IMR-90 (cell line): Measurements from ENCODE around the gene GHR. TPM values are rescaled to one million over a fixed set of nuclear protein-coding genes. Genes with fewer than 3 reads are reported as not detected.

Experiments
- ATAC-seq: fragments of 200-7000 bp; cut with Tn5 transposase; 2 replicates; pipeline ENCODE4 v1.9.1; 2020; ENCODE audit warnings: low read depth, mild to moderate bottlenecking, moderate library complexity
- BruUV-seq: library from RNA; stranded (reverse); fragments of 400-500 nt; replicated peaks from 2 replicates; lab custom pipeline; 2021; lab: Mats Ljungman, UMichigan
- CTCF ChIA-PET: fragments of 300-600 bp; formaldehyde crosslinking; extraction: SDS; loops from one replicate; lab custom pipeline; 2021; ENCODE audit warnings: antibody characterized with exemption; lab: Yijun Ruan, JAX
- POLR2A ChIA-PET: fragments of 300-600 bp; sonication (Branson Sonifier 250); formaldehyde crosslinking; loops from one replicate; lab custom pipeline; 2022; ENCODE audit warnings: antibody characterized with exemption; ENCODE audit not compliant: unreplicated experiment; lab: Charles Lee
- DNase-seq: peaks from one replicate; pipeline ENCODE4 v3.0.0; 2013
- H2AFZ ChIP-seq: replicated peaks from 2 replicates; pipeline ENCODE3; 2013; ENCODE audit warnings: low read length, mild to moderate bottlenecking; ENCODE audit not compliant: poor library complexity
- H2AK5ac ChIP-seq: 2 replicates; pipeline ENCODE4 v1.6.1; 2013; ENCODE audit warnings: low read depth, low read length, inconsistent platforms
- H2AK9ac ChIP-seq: replicated peaks from 2 replicates; pipeline ENCODE3; 2013; ENCODE audit warnings: mild to moderate bottlenecking, low read depth, low read length, moderate library complexity; ENCODE audit not compliant: poor library complexity
- H2BK120ac ChIP-seq: 2 replicates; pipeline ENCODE4 v1.6.1; 2013; ENCODE audit warnings: low read depth, low read length, inconsistent platforms
- H2BK15ac ChIP-seq: 3 replicates; pipeline ENCODE4 v1.6.1; 2013; ENCODE audit warnings: low read depth, low read length, inconsistent platforms
- H2BK20ac ChIP-seq: 2 replicates; pipeline ENCODE4 v1.6.1; 2013; ENCODE audit warnings: low read depth, mild to moderate bottlenecking, inconsistent platforms, low read length, moderate library complexity
- H2BK5ac ChIP-seq: 2 replicates; pipeline ENCODE4 v1.6.1; 2013; ENCODE audit warnings: mild to moderate bottlenecking, low read depth, low read length, inconsistent platforms; ENCODE audit not compliant: poor library complexity, severe bottlenecking
- H3K14ac ChIP-seq: replicated peaks from 2 replicates; pipeline ENCODE4 v1.6.1; 2013; ENCODE audit warnings: low read depth, low read length, inconsistent platforms
- H3K18ac ChIP-seq: 2 replicates; pipeline ENCODE4 v1.6.1; 2013; ENCODE audit warnings: low read depth, low read length, control low read depth
- H3K23ac ChIP-seq: 2 replicates; pipeline ENCODE4 v1.6.1; 2013; ENCODE audit warnings: low read depth, low read length, inconsistent platforms
- H3K27ac ChIP-seq: 2 replicates; pipeline ENCODE4 v1.5.1; 2013; ENCODE audit warnings: mild to moderate bottlenecking, control low read depth, low read length; ENCODE audit not compliant: insufficient read depth
- H3K27me3 ChIP-seq: 2 replicates; pipeline ENCODE4 v1.6.1; 2013; ENCODE audit warnings: low read length; ENCODE audit not compliant: control insufficient read depth, insufficient read depth
- H3K36me3 ChIP-seq: 2 replicates; pipeline ENCODE4 v1.6.1; 2013; ENCODE audit warnings: low read length, mixed read lengths; ENCODE audit not compliant: control insufficient read depth, insufficient read depth
- H3K4ac ChIP-seq: 2 replicates; pipeline ENCODE4 v1.6.1; 2013; ENCODE audit warnings: low read depth, low read length, inconsistent platforms
- H3K4me1 ChIP-seq: 2 replicates; pipeline ENCODE4 v1.6.1; 2013; ENCODE audit warnings: low read length, mixed read lengths; ENCODE audit not compliant: control insufficient read depth, insufficient read depth
- H3K4me2 ChIP-seq: 2 replicates; pipeline ENCODE4 v1.6.1; 2013; ENCODE audit warnings: low read depth, mild to moderate bottlenecking, control low read depth, low read length, moderate library complexity
- H3K4me3 ChIP-seq: 2 replicates; pipeline ENCODE4 v1.5.1; 2013; ENCODE audit warnings: low read depth, mild to moderate bottlenecking, control low read depth, low read length, moderate library complexity; ENCODE audit not compliant: insufficient read depth
- H3K56ac ChIP-seq: 2 replicates; pipeline ENCODE4 v1.6.1; 2013; ENCODE audit warnings: low read length, inconsistent platforms; ENCODE audit not compliant: insufficient read depth; ENCODE audit errors: extremely low read depth
- H3K79me1 ChIP-seq, 2 experiments: 2 replicates each; pipeline ENCODE4 v1.6.1; 2013; ENCODE audit warnings: low read length in 2 of 2, inconsistent platforms in 1 of 2, low read depth in 1 of 2
- H3K9ac ChIP-seq: 2 replicates; pipeline ENCODE4 v1.6.1; 2013; ENCODE audit warnings: low read depth, low read length, control low read depth
- H3K9me1 ChIP-seq: 2 replicates; pipeline ENCODE4 v1.6.1; 2013; ENCODE audit warnings: low read length, inconsistent platforms; ENCODE audit not compliant: insufficient read depth
- H3K9me3 ChIP-seq: 2 replicates; pipeline ENCODE4 v1.6.1; 2013; ENCODE audit warnings: low read length; ENCODE audit not compliant: control insufficient read depth, insufficient read depth
- H4K20me1 ChIP-seq: 2 replicates; pipeline ENCODE4 v1.6.1; 2013; ENCODE audit warnings: low read length, inconsistent platforms; ENCODE audit not compliant: insufficient read depth
- H4K5ac ChIP-seq: 2 replicates; pipeline ENCODE4 v1.6.1; 2013; ENCODE audit warnings: mild to moderate bottlenecking, low read depth, low read length, control low read depth
- H4K8ac ChIP-seq, 2 experiments: 2 replicates each; pipeline ENCODE4 v1.6.1; 2013; ENCODE audit warnings: low read depth in 2 of 2, low read length in 2 of 2, control low read depth in 1 of 2, inconsistent platforms in 1 of 2
- H4K91ac ChIP-seq: 2 replicates; pipeline ENCODE4 v1.6.1; 2013; ENCODE audit warnings: low read depth, low read length, inconsistent platforms; ENCODE audit not compliant: insufficient read depth
- BHLHE40 ChIP-seq: fragments of 150-350 bp; IDR thresholded peaks from 2 replicates; pipeline ENCODE4 v1.6.1; 2016; ENCODE audit warnings: mild to moderate bottlenecking, low read depth, low read length
- CEBPB ChIP-seq: IDR thresholded peaks from 2 replicates; pipeline ENCODE4 v1.6.1; 2012; ENCODE audit warnings: low read depth, low read length, improper control_type of control experiment
- CHD1 ChIP-seq: IDR thresholded peaks from 2 replicates; pipeline ENCODE4 v1.6.1; 2012; ENCODE audit warnings: low read depth, low read length, improper control_type of control experiment
- ELK1 ChIP-seq: fragments of 150-350 bp; IDR thresholded peaks from 2 replicates; pipeline ENCODE4 v1.6.1; 2016; ENCODE audit warnings: low read depth, mild to moderate bottlenecking, low read length, moderate library complexity, borderline replicate concordance
- FOS ChIP-seq: fragments of 150-350 bp; IDR thresholded peaks from 2 replicates; pipeline ENCODE4 v1.6.1; 2016; ENCODE audit warnings: low read depth, low read length
- MAFK ChIP-seq: IDR thresholded peaks from 2 replicates; pipeline ENCODE4 v1.6.1; 2012; ENCODE audit warnings: low read depth, low read length, improper control_type of control experiment
- MAZ ChIP-seq: IDR thresholded peaks from 2 replicates; pipeline ENCODE4 v1.6.1; 2012; ENCODE audit warnings: low read depth, mild to moderate bottlenecking, low read length, improper control_type of control experiment, moderate library complexity, borderline replicate concordance
- MXI1 ChIP-seq: IDR thresholded peaks from 2 replicates; pipeline ENCODE4 v1.6.1; 2012; ENCODE audit warnings: low read depth, mild to moderate bottlenecking, low read length, moderate library complexity, borderline replicate concordance
- NFE2L2 ChIP-seq: fragments of 150-350 bp; IDR thresholded peaks from 2 replicates; pipeline ENCODE4 v1.6.1; 2016; ENCODE audit warnings: low read depth, mild to moderate bottlenecking, low read length
- RAD21 ChIP-seq: IDR thresholded peaks from 2 replicates; pipeline ENCODE4 v1.6.1; 2012; ENCODE audit warnings: low read length, improper control_type of control experiment
- RCOR1 ChIP-seq: IDR thresholded peaks from 2 replicates; pipeline ENCODE4 v1.6.1; 2012; ENCODE audit warnings: mild to moderate bottlenecking, low read length, improper control_type of control experiment; ENCODE audit not compliant: insufficient replicate concordance
- RFX5 ChIP-seq: IDR thresholded peaks from 2 replicates; pipeline ENCODE4 v1.8.0; 2012; ENCODE audit warnings: low read depth, mild to moderate bottlenecking, low read length, moderate library complexity
- SMC3 ChIP-seq: fragments of 150-350 bp; IDR thresholded peaks from 2 replicates; pipeline ENCODE4 v1.6.1; 2016; ENCODE audit warnings: low read depth, mild to moderate bottlenecking, antibody characterized with exemption, low read length, moderate library complexity
- WGBS, 2 experiments: methylation state at CpG; one replicate each; pipeline versions ENCODE4 v1.1.5 to v1.1.7; 2013; ENCODE audit warnings: missing lambda C conversion rate in 2 of 2; ENCODE audit not compliant: insufficient read length in 1 of 2; ENCODE audit errors: extremely low coverage in 2 of 2; 5-methylcytosine and 5-hydroxymethylcytosine counted together
- dilution Hi-C: fragments of 300-500 bp; cut with HindIII; formaldehyde crosslinking; loops from one replicate; pipeline ENCODE4 v1.14.3; 2018; ENCODE audit warnings: low sequenced_read_pairs; ENCODE audit not compliant: unreplicated experiment
- in situ Hi-C: fragments of 300-500 bp; cut with MboI; formaldehyde crosslinking; loops from 3 replicates; pipeline ENCODE4 v1.14.3; 2019; ENCODE audit warnings: low sequenced_read_pairs, inconsistent platforms, mixed read lengths
- intact Hi-C: fragments of 100-400 bp; cut with micrococcal nuclease; formaldehyde crosslinking; loops from 2 replicates; pipeline ENCODE4 v1.10.0; 2022
- polyA plus RNA-seq, 3 experiments: library from polyadenylated mRNA; depleted of rRNA; stranded (reverse); fragments of >200 nt; gene quantifications; 2 replicates each; pipeline ENCODE4 v1.2.3, GENCODE V29; 2012; ENCODE audit warnings: low replicate concordance in 1 of 3
- total RNA-seq: library from RNA; depleted of rRNA; stranded (reverse); fragments of >200 nt; gene quantifications from 2 replicates; pipeline ENCODE4 v1.2.3, GENCODE V29; 2012
- TF ChIP-seq, protein P1 (sequence below): fragments of 150-350 bp; IDR thresholded peaks from 2 replicates; pipeline ENCODE4 v1.6.1; 2017; ENCODE audit warnings: mild to moderate bottlenecking, antibody characterized with exemption, low read length, low read depth
- TF ChIP-seq, protein P2 (sequence below): conservative IDR thresholded peaks from 2 replicates; pipeline ENCODE4 v1.5.1; 2012; ENCODE audit warnings: mild to moderate bottlenecking, low read depth, low read length, improper control_type of control experiment

The GHR gene
- total and polyA plus RNA-seq, 2 of the 4 experiments (the other 2 are of a cell fraction): 0.36 to 1.1 TPM

- no peaks in the 10 kb centered on the region for H3K27me3 ChIP-seq
- no peak overlapping the region for H3K14ac ChIP-seq
- no peak overlapping the region for H4K91ac ChIP-seq
- no peak for TF ChIP-seq NFE2L2
- no peak for TF ChIP-seq CHD1
- TF ChIP-seq, protein P1, sequence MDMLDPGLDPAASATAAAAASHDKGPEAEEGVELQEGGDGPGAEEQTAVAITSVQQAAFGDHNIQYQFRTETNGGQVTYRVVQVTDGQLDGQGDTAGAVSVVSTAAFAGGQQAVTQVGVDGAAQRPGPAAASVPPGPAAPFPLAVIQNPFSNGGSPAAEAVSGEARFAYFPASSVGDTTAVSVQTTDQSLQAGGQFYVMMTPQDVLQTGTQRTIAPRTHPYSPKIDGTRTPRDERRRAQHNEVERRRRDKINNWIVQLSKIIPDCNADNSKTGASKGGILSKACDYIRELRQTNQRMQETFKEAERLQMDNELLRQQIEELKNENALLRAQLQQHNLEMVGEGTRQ: no peak
- TF ChIP-seq RAD21: no peak
- TF ChIP-seq MAZ: no peak
- no peak for TF ChIP-seq RFX5
- TF ChIP-seq BHLHE40: no peak
- TF ChIP-seq MAFK: no peak
- TF ChIP-seq ELK1: no peak
- TF ChIP-seq RCOR1: no peak
- TF ChIP-seq FOS: no peak
- no peak for TF ChIP-seq MXI1
- TF ChIP-seq CEBPB: no peak
- TF ChIP-seq SMC3: no peak
- TF ChIP-seq, protein P2, sequence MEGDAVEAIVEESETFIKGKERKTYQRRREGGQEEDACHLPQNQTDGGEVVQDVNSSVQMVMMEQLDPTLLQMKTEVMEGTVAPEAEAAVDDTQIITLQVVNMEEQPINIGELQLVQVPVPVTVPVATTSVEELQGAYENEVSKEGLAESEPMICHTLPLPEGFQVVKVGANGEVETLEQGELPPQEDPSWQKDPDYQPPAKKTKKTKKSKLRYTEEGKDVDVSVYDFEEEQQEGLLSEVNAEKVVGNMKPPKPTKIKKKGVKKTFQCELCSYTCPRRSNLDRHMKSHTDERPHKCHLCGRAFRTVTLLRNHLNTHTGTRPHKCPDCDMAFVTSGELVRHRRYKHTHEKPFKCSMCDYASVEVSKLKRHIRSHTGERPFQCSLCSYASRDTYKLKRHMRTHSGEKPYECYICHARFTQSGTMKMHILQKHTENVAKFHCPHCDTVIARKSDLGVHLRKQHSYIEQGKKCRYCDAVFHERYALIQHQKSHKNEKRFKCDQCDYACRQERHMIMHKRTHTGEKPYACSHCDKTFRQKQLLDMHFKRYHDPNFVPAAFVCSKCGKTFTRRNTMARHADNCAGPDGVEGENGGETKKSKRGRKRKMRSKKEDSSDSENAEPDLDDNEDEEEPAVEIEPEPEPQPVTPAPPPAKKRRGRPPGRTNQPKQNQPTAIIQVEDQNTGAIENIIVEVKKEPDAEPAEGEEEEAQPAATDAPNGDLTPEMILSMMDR: no peak
- CTCF ChIA-PET: no interaction called here
- POLR2A ChIA-PET: no interaction called here
- H3K18ac ChIP-seq: no peak overlapping the region
- H4K5ac ChIP-seq: no peak overlapping the region
- no peak overlapping the region for H2BK5ac ChIP-seq
- H3K27ac ChIP-seq: no peak overlapping the region
- no peaks in the 10 kb centered on the region for H4K20me1 ChIP-seq
- H2AK9ac ChIP-seq: no peak overlapping the region
- H3K4me1 ChIP-seq: no peaks in the 10 kb centered on the region
- no peak overlapping the region for H2BK15ac ChIP-seq
- no peak overlapping the region for H2AFZ ChIP-seq
- H2AK5ac ChIP-seq: no peak overlapping the region
- no peak overlapping the region for H3K56ac ChIP-seq
- H3K23ac ChIP-seq: no peak overlapping the region
- no peaks in the 10 kb centered on the region for H3K9me3 ChIP-seq
- no peaks in the 10 kb centered on the region for H3K36me3 ChIP-seq
- H2BK20ac ChIP-seq: no peak overlapping the region
- no CpG with 5 or more reads among the region's 2 CpGs for WGBS, 2 experiments
- DNase-seq (no peak), ATAC-seq (no peak)
- BruUV-seq: no TSS peak
- no peak overlapping the region for H3K4ac ChIP-seq
- H3K79me1 ChIP-seq: no peaks in the 10 kb centered on the region
- H3K9ac ChIP-seq: no peak overlapping the region
- H4K8ac ChIP-seq: no peak overlapping the region
- H2BK120ac ChIP-seq: no peak overlapping the region
- in situ Hi-C loops: no loop called here
- intact Hi-C loops: no loop called here
- H3K9me1 ChIP-seq: no peaks in the 10 kb centered on the region
- H3K4me3 ChIP-seq: no peak overlapping the region
- no peak overlapping the region for H3K4me2 ChIP-seq
- dilution Hi-C loops: no loop called here
Observed at GRCh38 chr5:42653705-42654104, 230.5 kb downstream of the GHR start.
